ENCODE data around the gene MUC13.
"Not testable (repeated sequence)": the region's sequence is repeated elsewhere in the genome, so short reads cannot be mapped to it uniquely, and the experiment has no call there.

MUC13 gene, protein sequence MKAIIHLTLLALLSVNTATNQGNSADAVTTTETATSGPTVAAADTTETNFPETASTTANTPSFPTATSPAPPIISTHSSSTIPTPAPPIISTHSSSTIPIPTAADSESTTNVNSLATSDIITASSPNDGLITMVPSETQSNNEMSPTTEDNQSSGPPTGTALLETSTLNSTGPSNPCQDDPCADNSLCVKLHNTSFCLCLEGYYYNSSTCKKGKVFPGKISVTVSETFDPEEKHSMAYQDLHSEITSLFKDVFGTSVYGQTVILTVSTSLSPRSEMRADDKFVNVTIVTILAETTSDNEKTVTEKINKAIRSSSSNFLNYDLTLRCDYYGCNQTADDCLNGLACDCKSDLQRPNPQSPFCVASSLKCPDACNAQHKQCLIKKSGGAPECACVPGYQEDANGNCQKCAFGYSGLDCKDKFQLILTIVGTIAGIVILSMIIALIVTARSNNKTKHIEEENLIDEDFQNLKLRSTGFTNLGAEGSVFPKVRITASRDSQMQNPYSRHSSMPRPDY

DNA sequence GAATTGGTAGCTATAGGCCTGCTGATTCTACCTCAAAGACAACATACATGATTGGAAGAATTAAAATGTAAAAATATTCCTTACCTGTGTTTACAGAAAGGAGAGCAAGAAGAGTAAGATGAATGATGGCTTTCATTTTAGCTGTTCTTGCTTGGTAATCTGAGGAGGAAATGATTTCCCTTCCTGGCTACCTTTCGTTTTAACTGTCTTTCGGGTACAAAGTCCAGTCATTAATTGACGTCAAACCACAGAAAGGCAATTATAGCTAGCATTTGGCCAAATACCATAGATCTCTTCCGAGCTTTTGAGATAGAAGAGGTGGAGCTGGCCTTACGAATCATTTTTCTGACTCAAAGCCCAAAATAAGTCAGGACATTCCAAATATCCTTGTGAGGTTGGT is at the start of gene MUC13:
Gene MUC13, minus strand, starts transcription at position 175 of the 400 bp plus-strand sequence. Its CDS starts 39 bp downstream, at position 136.
- no peak for DNase-seq

DNA sequence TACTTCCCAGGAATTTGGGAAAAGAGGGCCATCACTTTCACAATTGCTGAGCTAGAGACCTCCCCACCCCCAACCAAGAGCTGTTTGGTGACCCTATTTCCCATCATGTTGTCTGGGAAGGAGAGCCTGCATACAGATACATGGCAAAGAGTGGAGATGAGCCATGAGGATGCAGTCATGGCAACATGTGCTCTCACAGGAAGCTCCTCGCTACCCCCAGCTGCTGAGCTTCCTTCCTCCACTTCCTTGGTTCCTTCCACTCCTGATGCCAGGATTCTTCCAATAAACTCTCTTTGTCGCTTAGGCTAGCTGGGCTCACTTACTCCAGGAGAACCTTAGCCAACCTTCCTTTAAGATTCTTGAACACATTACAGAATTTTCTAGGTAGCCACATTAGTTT is 48.3 kb upstream of the MUC13 start:
- no peak for DNase-seq

DNA sequence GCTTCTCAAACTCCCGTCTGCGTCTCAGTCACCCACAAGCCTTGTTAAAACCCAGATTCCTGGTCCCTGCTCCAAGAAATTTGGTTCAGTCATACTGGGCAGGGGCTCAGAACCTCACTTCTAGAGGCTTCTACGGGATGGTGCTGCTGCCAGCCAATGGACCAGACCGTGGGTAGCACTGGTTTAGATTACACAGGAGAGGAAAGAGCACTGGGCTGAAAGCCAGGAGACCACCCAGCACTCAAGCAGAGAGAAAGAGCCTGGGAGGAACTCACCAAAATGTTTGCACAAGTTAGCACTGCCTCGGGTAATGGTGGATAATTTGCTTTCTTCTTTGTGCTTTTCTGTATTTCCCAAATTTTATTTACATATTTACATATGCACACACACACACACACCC is 46.9 kb upstream of the MUC13 start:
- no peak for DNase-seq

DNA sequence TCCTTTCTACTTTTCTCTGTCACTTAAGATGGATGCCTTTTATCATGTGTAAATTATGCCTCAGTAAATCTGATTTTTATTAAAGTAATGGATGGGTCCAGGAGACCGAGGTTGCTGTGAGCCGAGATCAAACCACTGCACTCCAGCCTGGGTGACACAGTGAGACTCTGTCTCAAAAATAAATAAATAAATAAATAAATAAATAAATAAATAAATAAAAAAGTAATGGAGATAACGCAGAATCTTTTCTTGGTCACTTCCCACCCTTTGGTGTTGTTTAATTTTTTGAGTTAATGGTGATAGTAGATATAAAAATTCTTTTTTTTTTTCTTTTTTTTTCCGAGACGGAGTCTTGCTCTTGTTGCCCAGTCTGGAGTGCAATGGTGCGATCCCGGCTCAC is 44.1 kb upstream of the MUC13 start:
- DNase-seq: no peak

DNA sequence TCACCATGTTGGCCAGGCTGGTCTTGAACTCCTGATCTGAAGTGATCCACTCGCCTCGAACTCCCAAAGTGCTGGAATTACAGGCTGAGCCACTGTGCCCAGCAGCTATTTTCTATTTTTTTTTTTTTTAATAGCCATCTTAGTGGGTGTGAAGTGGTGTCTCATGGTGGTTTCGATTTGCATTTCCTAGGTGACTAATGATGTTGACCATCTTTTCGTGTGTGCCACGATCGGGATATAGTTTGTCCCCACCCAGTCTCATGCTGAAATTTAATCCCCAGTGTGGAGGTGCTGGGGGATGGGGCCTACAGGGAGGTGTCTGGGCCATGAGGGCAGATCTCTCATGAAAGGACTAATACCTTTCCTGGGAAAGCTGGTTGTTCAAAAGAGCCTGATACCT is 41.8 kb upstream of the MUC13 start:
- no peak for DNase-seq

DNA sequence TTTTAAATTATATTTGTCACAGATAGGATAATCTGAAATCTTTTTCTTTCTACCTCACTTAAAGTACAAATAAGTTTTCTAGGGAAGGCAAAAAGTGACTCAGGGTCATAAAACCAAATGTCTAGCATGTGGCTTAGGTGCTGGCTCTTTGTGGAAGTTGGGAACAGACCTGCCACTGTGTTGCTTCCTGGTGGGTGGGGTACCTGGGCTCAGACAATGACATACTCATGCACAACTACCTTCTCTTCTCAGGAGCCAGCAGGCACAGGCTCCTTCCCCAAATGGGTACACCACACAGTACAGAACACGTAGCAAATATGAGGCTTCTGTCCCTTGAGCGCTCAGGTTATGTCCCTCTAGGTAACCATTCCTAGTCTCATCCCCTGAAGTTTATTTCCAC is 40.1 kb upstream of the MUC13 start:
- no peak for DNase-seq

DNA sequence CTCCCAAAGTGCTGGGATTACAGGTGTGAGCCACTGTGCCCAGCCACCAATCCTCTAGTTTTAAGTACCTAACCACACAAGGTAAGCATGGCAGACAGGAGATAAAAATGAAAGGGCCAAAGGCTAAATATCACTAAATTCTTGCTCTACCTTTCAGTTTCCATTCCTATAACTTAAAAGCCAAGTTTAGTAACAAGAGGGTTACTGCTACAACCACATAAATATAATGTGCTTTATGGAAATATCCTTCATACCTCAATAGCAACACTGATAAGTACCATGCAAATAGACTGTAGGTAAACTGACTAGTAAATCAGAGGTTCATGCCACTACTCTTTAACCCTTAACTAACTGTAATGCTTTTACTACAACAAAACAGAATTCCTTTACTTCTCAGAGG is 38.7 kb upstream of the MUC13 start:
- DNase-seq: no peak

DNA sequence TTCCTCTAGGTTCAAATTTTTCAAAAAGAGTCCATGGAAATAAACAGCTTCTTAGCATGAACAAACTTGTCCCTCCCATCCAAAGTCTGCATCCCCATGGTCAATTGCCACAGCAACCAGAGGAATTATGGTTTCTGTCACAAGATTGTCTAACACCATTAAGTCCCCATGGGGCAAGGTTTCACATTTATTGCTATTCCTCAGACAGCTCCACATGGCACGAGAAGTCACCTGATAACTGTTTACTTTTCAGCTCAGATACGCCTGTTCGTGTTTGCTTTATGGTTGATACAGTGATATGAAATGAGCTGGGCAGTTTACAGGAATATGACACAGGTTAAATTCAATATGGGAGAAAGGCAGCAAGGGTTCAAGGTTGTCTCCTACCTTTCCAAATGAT is 37.9 kb upstream of the MUC13 start:
- DNase-seq: no peak

DNA sequence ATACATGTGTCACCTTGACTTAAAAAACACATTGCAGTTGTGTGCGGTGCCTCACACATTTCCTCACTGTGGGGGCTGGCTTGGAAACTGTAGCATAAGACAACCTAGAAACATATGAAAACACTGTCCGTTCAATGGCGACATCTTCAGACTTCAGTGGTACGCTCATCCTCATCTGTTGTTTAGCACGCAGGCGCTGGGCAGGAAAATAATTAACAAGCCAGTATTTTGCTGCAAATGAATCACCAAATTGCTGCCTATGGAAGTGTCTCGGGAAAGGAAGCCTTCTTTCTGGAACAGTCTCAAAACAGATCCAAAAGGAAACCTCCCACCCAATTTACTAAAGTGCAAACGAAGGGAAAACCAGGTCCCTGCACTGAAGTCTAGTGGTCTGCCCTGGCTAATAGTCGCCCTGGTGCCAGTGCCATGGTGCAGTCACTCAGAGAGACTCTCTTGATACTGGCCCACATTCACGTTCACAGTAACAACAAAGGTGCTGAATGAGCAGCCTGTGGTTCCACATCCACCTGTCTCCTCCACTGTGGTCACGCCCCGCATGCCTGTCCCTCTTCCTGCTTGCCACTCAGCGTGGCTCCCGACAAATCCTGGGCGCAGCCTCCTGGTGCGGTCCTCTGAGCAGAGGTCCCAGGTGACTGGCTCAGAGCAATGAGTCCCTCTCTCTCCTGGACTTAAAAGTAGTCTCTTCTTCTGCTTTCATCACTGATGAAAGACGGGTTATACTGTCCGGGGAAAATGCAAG is 35.6 kb upstream of the MUC13 start:
- DNase-seq: no peak

DNA sequence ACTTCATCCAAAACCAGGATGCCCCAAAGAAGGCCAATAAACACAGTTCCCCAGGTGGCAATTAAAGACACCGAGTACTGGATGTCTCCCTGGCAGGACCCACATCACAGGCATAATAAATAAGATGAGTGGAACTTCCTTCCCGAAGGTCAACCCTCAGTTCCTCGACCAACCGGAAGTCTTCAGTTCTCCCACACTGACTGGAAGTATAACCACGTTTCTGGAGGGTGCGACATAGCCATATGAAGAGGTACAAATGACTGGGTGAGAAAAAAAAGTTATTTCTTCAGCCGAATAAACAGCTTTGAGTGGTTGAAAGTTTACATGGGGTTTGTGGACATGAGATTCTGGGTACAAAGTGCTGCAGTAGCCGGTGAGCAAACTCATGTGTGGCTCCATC is 34.6 kb upstream of the MUC13 start:
- no peak for DNase-seq

DNA sequence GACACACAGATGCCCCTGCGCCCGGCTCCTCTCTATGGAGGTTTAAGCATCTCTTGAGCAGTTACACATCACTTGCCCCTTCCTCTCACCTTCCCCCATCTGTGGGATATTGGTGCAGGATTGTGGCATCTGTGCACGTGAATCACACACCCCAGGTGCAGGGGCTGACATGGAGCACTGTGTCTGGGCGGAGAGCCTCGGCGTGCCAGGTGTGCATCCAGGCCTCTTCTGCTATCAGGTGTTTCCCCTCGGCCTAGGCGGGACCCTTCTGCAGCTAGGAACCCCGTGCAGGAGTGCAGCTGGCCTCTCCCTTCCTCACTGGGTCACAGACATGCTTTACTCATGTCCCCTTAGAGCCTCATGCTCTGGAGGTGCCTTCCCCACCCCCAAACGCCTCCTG is 33.4 kb upstream of the MUC13 start:
- no peak for DNase-seq

DNA sequence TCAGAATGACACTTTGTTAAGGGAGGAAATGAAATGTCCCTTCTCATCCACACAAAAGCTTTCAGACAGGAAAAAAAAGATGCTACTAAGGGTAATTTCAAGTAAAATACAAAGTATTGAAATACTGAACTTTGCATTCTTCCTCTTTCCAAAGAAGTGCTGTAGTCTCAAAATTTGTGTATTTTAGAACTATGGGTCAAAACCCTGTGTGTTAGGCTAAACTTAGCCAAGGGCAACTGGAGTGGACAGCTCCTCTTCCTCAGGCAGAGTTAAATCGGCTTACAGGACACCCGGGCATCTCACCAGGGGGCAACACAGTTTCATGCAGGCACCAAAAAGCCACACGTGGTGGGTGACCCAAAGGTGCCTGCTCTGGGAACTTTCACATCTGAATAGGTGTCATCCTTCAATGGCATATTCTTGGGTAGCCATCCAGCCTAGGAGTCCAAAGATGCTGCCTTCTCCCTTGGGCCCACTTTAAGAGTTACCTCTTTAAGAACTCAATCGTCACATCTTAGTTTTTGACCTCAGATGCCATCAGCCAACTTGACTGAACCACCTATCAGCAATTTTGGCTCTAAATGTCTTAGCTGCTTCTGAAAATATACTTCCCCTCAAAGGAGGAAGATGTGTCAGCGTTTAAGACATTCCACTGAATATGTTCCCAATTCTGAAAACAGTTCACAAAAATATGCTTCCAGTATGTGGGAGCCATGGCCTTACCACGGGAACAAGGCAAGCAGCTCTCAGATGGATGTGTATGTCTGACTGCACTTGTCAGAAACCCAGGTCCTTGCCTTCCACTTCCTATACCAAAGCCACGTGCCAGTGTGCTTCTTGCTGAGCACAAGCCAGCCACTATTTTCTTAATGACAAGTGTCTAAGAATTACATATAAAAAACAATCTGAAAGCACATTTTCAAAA is 32.2 kb upstream of the MUC13 start:
- DNase-seq: no peak

DNA sequence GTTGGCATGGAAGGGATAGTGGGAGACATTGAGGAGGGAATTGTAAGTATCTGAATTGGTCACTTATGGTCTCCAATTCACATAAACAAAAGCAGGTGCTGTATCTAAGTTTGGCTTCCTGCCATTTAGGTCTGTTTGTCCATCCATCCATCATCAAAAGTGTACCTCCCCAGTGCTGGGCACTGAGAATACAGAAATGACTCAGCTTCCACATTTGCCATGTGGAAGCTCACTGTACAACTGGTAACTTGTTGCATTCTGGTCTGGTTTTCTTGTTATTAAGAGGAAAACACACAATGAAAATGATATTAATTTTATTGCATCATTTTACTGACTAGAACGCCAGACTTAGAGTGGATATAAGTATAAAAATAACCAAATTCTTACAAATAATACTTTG is 30.9 kb upstream of the MUC13 start:
- no peak for DNase-seq

DNA sequence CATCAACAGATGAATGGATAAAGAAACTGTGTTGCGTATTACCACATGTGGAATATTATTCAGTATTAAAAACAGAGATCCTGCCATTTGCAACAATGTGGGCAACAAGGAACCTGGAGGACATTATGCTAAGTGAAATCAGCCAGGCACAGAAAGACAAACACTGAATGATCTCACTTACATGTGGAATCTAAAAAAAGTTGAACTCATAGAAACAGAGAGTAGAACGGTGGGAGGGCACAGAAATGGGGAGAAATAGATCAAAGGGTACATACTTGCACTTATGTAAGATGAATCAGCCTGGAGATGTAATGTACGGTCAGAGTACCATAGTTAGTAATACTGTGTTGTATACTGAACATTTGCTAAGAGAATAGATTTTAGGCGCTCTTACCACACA is 29.8 kb upstream of the MUC13 start:
- no peak for DNase-seq

DNA sequence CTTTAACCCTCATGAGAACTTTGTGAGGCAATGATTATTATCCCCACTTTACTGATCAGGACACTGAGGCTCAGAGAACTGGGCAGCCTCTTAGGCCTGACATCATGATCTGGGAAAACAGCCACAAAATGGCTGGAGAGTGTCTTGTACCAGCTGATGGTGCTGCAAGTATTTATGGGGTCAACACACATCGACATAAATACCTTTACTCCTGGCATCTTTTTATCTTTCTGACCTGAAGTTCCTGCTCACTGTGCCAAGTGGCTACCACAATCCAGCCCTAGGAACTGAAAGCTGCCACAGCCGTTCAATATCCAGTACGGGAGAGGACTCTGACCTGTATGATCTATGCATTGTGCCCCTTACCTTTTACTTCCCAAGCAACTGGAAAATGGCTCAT is 29.2 kb upstream of the MUC13 start:
- DNase-seq: no peak

DNA sequence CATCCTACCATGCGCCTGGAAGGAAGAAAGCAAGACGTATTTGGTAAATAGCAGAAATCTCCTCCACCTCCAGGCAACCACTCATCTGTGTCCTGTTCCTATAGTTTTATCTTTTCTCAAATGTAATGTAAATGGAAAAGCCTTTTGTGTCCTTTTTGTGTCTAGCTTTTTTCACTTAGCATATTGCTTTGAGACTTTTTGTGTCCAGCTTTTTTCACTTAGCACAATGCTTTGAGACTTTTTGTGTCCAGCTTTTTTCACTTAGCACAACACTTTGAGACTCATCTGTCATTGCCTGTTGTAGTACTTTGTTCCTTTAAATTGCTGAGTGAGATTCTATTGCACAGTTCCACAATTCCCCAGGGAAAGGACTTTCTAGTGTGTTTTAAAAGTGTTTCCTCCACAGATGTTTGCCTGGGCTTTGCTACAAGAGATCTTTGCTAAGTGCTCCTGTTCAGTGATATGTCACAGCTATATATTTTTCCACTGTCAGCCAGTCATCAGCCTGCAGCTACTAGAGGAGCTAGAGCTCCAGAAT is 27.9 kb upstream of the MUC13 start:
- DNase-seq: no peak

DNA sequence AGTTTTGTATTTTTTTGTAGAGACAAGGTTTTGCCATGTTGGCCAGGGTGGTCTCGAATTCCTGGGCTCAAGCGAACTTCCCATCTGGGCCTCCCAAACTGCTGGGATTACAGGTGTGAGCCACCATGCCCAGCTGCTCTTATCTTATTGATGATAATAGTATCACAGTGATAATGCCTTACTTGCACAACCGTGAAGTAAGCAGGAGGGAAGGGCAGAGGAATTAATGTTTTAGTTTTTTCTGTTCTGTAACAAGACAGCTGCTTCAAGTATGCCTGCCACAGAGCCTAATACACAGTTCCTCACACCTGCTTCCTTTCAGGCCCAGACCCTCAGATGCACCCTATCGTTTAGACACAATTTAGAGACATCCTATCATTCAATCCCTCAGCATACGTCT is 26.1 kb upstream of the MUC13 start:
- DNase-seq: no peak

DNA sequence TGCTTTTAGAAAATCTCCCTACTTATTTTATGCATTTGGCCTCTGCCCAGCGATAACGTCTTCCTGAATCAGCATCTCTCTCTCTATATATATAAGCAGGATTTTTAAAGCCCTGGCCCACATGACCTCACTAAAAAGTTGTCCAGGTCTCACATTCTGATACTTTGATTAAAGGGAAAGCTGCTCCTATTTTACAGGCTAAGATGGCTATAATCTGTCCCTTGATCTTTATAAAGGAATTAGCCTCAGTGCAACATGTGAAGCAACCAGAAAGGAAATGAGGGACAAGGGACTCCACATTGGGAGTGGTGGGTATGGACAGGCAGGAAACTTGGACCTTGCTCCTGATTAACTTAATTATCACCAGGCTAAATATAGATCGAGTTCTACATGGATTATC is 25.6 kb upstream of the MUC13 start:
- DNase-seq: no peak

DNA sequence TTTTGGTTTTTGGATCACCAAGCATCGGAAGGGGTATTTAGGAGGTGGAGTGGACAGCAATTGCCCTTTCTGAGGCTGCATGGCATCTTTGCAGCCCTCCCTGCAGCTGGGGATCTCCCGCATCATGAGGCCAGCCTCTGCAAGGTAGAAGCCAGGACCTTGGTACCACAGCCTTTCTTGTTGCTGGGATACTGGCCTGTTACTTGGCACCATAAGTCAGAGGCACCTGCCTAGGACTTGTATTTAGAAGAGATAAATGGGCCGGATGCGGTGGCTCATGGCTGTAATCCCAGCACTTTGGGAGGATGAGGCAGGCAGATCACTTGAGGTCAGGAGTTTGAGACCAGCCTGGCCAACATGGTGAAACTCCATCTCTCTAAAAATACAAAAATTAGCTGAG is 23.4 kb upstream of the MUC13 start:
- DNase-seq: not testable (repeated sequence)

DNA sequence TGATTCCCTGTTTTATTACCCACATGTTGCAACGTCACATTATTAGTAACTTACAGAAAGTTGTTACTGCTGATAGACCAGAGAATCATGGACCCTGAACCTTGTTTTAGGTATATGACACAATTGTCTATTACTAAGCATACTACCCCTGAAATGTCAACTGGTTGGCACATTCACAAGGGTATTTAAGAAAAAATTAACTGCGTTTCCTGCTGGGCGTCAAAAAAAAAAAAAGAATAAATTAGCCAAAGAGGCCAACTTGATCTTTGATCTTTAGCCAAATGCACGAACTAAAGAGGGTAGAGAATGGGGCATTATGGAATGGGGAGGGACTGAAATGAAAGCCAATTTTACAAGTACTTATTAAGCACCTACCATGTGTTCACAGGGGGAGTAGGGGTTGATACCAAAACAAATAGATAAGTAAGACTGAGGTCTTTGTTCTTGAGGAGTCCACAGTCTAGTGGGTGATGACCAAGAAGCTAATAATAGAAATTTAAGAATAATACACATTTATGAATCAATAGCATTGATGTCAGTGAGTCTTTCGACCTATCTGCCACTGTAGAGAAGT is 17.8 kb upstream of the MUC13 start:
- DNase-seq: no peak

DNA sequence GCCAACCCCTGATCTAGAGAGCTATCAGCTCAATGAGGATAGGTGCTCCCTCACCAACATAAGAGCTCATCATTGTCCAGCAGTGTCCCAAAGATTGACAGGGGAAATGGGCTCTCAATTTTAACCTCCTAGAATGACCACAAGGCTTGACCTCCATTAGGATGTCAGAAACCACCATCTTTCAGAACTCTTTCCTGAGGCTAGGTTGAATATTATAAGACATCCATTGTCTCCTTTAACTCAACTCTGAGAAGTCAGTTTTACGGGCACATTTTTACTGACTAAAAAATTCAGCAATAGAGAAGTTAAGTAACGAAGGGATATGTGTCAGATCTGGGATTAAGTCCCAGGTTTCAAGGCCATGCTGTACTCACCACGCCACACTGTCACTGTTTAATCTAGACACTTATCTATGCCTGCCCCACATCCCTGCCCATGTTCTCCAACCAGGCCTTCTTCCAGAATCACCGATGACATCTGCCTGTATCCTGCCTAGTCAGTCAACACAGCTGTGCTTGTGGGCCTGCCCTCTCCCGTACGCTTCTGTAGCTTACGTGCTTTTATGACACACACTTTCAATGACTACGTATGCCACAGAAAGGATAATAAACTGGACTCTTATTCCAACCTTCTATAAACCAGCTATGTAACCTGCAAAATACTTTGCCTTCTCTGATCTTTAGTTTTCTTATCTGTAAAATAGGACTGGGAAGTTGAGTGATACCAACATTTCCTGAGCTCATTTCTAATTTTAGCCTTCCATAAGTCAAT is 17.1 kb upstream of the MUC13 start:
- no peak for DNase-seq

DNA sequence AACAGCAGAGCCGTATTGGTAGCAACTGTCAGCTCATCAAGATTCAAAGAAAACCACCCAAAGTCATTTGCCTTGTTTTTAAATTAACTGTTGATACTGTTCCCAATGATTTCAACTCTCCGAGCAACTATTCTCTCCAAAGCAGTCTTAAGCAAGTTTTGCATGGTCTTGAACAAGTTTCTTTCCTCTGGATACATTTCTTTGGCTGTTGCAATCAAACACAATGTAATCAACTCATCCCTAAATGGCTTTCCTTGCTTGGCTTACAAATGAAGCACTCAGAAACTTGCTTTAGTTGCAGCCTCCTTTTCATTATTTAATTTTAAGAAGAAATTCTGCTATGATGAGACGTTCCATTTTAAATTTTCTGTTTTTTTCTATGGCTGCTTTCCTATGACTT is 15.5 kb upstream of the MUC13 start:
- DNase-seq: no peak
